ENCODE measurements around the gene TROAP. TPM values are rescaled to one million over a fixed set of nuclear protein-coding genes. Genes with fewer than 3 reads are reported as not detected.
A peak's percentile ranks its signal among the peaks of the same experiment; 100 is the strongest.

The TROAP gene
- total RNA-seq, 4 donors from 2014 or later: 8.0 to 28.1 (median 10.2) TPM

GRCh38 chr12:49296034-49296835 is 26.8 kb upstream of the TROAP start:
- Histone ChIP-seq H3K27me3 (peaks cover 0 to 35% of the 10 kb centered on the region in 2 donors), H3K4me1 (peaks cover 7 to 29% (median 12%) of the 10 kb centered on the region in 4 donors), H3K4me3 (peak overlapping the region in 3 of 4 donors; percentile 31 to 41 (median 35)), H3K27ac (no peak overlapping the region), H3K9me3 (no peaks in the 10 kb centered on the region), H3K36me3 (no peaks in the 10 kb centered on the region)
- DNase-seq: peak; percentile 24 to 77 (median 76)
- TF ChIP-seq CTCF (IDR thresholded peaks at IDR 0.05) (peak in 5 of 6 experiments; percentile 32 to 66 (median 61)), POLR2A (IDR thresholded peaks at IDR 0.05) (no peak)

GRCh38 chr12:49296836-49297694 is 26.0 kb upstream of the TROAP start:
- peaks cover 0 to 35% of the 10 kb centered on the region in 2 donors for H3K27me3 ChIP-seq
- peak overlapping the region in 3 of 4 donors; percentile 31 to 41 (median 35) for H3K4me3 ChIP-seq
- no peaks in the 10 kb centered on the region for H3K9me3 ChIP-seq
- TF ChIP-seq CTCF (IDR thresholded peaks at IDR 0.05) (peak in 1 of 6 experiments; percentile 13), POLR2A (IDR thresholded peaks at IDR 0.05) (no peak)
- no peaks in the 10 kb centered on the region for H3K36me3 ChIP-seq
- H3K27ac ChIP-seq: no peak overlapping the region
- peak in 2 of 3 donors; percentile 60 to 66 for DNase-seq
- H3K4me1 ChIP-seq: peaks cover 7 to 29% (median 12%) of the 10 kb centered on the region in 4 donors

- TF ChIP-seq POLR2A (IDR thresholded peaks at IDR 0.05): no peak
- TF ChIP-seq CTCF (IDR thresholded peaks at IDR 0.05): no peak
- Histone ChIP-seq H3K9me3 (no peaks in the 10 kb centered on the region), H3K4me1 (peaks cover 7 to 29% (median 12%) of the 10 kb centered on the region in 4 donors), H3K27me3 (peaks cover 0 to 35% of the 10 kb centered on the region in 2 donors), H3K36me3 (no peaks in the 10 kb centered on the region), H3K4me3 (peak overlapping the region in 3 of 4 donors; percentile 31 to 41 (median 35)), H3K27ac (no peak overlapping the region)
- DNase-seq: no peak
Measured at GRCh38 chr12:49297695-49298060, 25.4 kb upstream of the TROAP start.

- Histone ChIP-seq H3K4me1 (peaks cover 7 to 29% (median 12%) of the 10 kb centered on the region in 4 donors), H3K36me3 (no peaks in the 10 kb centered on the region), H3K27ac (no peak overlapping the region), H3K4me3 (no peak overlapping the region), H3K27me3 (peaks cover 0 to 35% of the 10 kb centered on the region in 2 donors), H3K9me3 (no peaks in the 10 kb centered on the region)
- peak in 1 of 3 donors; percentile 46 for DNase-seq
- TF ChIP-seq CTCF (IDR thresholded peaks at IDR 0.05): peak in 2 of 6 experiments; percentile 25 to 31
- no peak for TF ChIP-seq POLR2A (IDR thresholded peaks at IDR 0.05)
Measured at GRCh38 chr12:49298160-49298559, 24.9 kb upstream of the TROAP start.

DNA sequence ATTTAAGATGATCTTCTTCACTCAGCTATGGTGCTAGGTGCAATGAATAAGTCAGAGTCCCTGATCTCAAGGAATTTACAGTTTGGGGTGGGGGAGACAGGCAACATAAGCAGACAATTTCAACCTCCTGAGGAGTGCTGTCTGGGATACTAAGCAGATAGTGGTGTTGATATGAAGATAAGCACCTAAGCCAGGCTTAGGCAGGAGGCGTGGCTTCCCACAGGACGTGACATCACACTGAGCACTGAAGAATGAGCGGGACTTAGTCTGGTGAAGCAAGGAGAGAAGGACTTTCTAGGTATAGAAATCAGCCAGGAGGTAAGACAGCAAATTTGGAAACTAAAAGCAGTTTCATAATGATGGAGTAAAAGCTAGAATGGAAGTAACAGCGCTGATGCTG is 21.3 kb upstream of the TROAP start:
- no peak overlapping the region for H3K27ac ChIP-seq
- no peak overlapping the region for H3K4me3 ChIP-seq
- peak in 1 of 3 donors; percentile 44 for DNase-seq
- H3K9me3 ChIP-seq: no peaks in the 10 kb centered on the region
- no peaks in the 10 kb centered on the region for H3K36me3 ChIP-seq
- H3K4me1 ChIP-seq: peaks cover 5 to 10% (median 9%) of the 10 kb centered on the region in 4 donors
- no peak for TF ChIP-seq POLR2A (IDR thresholded peaks at IDR 0.05)
- TF ChIP-seq CTCF (IDR thresholded peaks at IDR 0.05): no peak
- peaks cover 0 to 17% of the 10 kb centered on the region in 2 donors for H3K27me3 ChIP-seq
